Activated T-helper 17 cell treated with anti-CD3 and anti-CD28 coated beads, Interleukin-2, amount 50 U/mL, for 72 hours (primary cell): ENCODE data around the gene NUDT16L1. TPM values are rescaled to one million over a fixed set of nuclear protein-coding genes. Genes with fewer than 3 reads are reported as not detected.
"Not testable (repeated sequence)": the region's sequence is repeated elsewhere in the genome, so short reads cannot be mapped to it uniquely, and the experiment has no call there.

Experiments used
- ATAC-seq: fragments of 150-1000 bp; cut with Tn5 transposase; replicated peaks from 2 replicates; pipeline ENCODE4 v1.10.0; 2021; ENCODE audit warnings: mild to moderate bottlenecking, moderate library complexity
- H3K27ac Mint-ChIP-seq: one replicate; pipeline ENCODE4 v1.8.0; 2022; ENCODE audit warnings: mixed read lengths
- H3K27me3 Mint-ChIP-seq: one replicate; pipeline ENCODE4 v1.8.0; 2022; ENCODE audit warnings: mixed read lengths
- H3K36me3 Mint-ChIP-seq: one replicate; pipeline ENCODE4 v1.8.0; 2022; ENCODE audit warnings: low read depth, mild to moderate bottlenecking, mixed read lengths
- H3K4me1 Mint-ChIP-seq: one replicate; pipeline ENCODE4 v1.8.0; 2022; ENCODE audit warnings: mixed read lengths
- H3K4me3 Mint-ChIP-seq: one replicate; pipeline ENCODE4 v1.8.0; 2022; ENCODE audit warnings: mild to moderate bottlenecking, mixed read lengths
- H3K9me3 Mint-ChIP-seq: one replicate; pipeline ENCODE4 v1.8.0; 2022; ENCODE audit warnings: mixed read lengths
- total RNA-seq, 2 donors: library from RNA; stranded (reverse); gene quantifications; one replicate each; pipeline ENCODE4 v1.2.3, GENCODE V29; 2022

The NUDT16L1 gene
- total RNA-seq, 2 donors from 2014 or later = 16.8 to 28.7 TPM

- H3K27ac Mint-ChIP-seq = no peak overlapping the region
- peaks cover 4% of the 10 kb centered on the region for H3K4me1 Mint-ChIP-seq
- H3K36me3 Mint-ChIP-seq = peaks cover 46% of the 10 kb centered on the region
- H3K27me3 Mint-ChIP-seq = no peaks in the 10 kb centered on the region
- no peaks in the 10 kb centered on the region for H3K9me3 Mint-ChIP-seq
- no peak for ATAC-seq
- H3K4me3 Mint-ChIP-seq = no peak overlapping the region
Measured at GRCh38 chr16:4728676-4729075, 35.3 kb downstream of the NUDT16L1 start.

DNA sequence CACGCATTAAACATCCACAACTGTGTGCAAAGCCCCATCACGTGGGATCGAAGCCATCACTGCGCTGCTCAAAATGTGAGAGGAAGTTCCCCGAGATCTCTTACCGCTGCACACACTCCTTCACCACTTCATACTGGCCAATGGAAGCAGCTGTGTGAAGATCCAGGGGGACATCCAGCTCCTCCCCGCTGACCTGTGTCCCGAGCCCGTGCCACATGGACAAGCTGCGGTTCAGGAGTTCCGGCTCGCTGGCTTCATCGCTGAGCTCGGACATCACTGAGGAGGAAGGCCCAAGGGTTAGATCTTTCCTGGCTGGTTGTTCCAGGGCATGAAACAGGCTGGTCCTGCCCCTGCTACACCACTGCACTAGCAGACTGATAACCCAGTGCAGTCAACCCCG lies 36.5 kb downstream of the NUDT16L1 start:
- ATAC-seq = no peak
- Mint-ChIP-seq H3K9me3 (no peaks in the 10 kb centered on the region), H3K27ac (no peak overlapping the region), H3K27me3 (no peaks in the 10 kb centered on the region), H3K4me1 (peaks cover 4% of the 10 kb centered on the region), H3K36me3 (peaks cover 38% of the 10 kb centered on the region), H3K4me3 (no peak overlapping the region)

GRCh38 chr16:4733211-4733742 lies 39.9 kb downstream of the NUDT16L1 start:
- H3K9me3 Mint-ChIP-seq = no peaks in the 10 kb centered on the region
- H3K27me3 Mint-ChIP-seq = peaks cover 3% of the 10 kb centered on the region
- peaks cover 9% of the 10 kb centered on the region for H3K4me1 Mint-ChIP-seq
- H3K4me3 Mint-ChIP-seq = peak overlapping the region; percentile 92
- H3K27ac Mint-ChIP-seq = peak overlapping the region; percentile 89
- H3K36me3 Mint-ChIP-seq = peaks cover 23% of the 10 kb centered on the region
- no peak for ATAC-seq

- peaks cover 9% of the 10 kb centered on the region for H3K4me1 Mint-ChIP-seq
- peaks cover 3% of the 10 kb centered on the region for H3K27me3 Mint-ChIP-seq
- ATAC-seq = peak; percentile 4
- H3K4me3 Mint-ChIP-seq = peak overlapping the region; percentile 92
- H3K9me3 Mint-ChIP-seq = no peaks in the 10 kb centered on the region
- peaks cover 19% of the 10 kb centered on the region for H3K36me3 Mint-ChIP-seq
- peak overlapping the region; percentile 89 for H3K27ac Mint-ChIP-seq
Measured at GRCh38 chr16:4733747-4734062, 40.3 kb downstream of the NUDT16L1 start.

GRCh38 chr16:4734063-4734729 lies 40.8 kb downstream of the NUDT16L1 start, which contains the start of the genes ANKS3 and DNAAF8:
ANKS3 (minus strand) TSS chr16:4734271; CDS start chr16:4730149, 4,122 bp downstream.
DNAAF8 (plus strand) TSS chr16:4734537; CDS start chr16:4736515, 1,978 bp downstream.
- Mint-ChIP-seq H3K27ac (peak within 1 kb of the TSS; percentile 89), H3K9me3 (no peaks in the 10 kb centered on the region), H3K36me3 (peaks cover 14% of the 10 kb centered on the region), H3K4me3 (peak within 1 kb of the TSS; percentile 92), H3K27me3 (peaks cover 3% of the 10 kb centered on the region), H3K4me1 (peaks cover 9% of the 10 kb centered on the region)
- ATAC-seq = peak; percentile 85

GRCh38 chr16:4734730-4735535 lies 41.6 kb downstream of the NUDT16L1 start:
- Mint-ChIP-seq H3K36me3 (peaks cover 6% of the 10 kb centered on the region), H3K27ac (peak overlapping the region; percentile 89), H3K27me3 (peaks cover 3% of the 10 kb centered on the region), H3K4me1 (peaks cover 9% of the 10 kb centered on the region), H3K9me3 (no peaks in the 10 kb centered on the region), H3K4me3 (peak overlapping the region; percentile 92)
- ATAC-seq = peak; percentile 84

DNA sequence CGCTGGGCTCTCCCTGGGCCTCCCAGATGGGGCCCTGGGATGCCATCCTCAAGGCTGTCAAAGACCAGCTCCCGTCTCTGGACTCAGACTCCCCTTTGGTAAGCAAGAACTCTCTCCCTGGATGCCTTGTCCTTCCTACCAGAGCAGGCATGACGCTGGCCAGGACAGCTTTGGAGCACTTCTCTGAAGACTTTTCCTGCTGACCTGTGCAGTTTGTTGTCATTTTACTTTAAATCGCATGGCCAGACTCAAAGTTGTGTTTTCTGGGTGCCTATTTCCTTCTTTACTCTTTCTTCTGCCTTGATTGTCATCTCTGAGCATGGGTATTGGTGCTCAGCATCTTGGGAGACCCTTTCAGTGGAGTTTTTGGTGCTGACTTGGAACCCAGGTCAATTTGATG lies 43.2 kb downstream of the NUDT16L1 start:
- peaks cover 9% of the 10 kb centered on the region for H3K4me1 Mint-ChIP-seq
- no peak for ATAC-seq
- H3K9me3 Mint-ChIP-seq = no peaks in the 10 kb centered on the region

DNA sequence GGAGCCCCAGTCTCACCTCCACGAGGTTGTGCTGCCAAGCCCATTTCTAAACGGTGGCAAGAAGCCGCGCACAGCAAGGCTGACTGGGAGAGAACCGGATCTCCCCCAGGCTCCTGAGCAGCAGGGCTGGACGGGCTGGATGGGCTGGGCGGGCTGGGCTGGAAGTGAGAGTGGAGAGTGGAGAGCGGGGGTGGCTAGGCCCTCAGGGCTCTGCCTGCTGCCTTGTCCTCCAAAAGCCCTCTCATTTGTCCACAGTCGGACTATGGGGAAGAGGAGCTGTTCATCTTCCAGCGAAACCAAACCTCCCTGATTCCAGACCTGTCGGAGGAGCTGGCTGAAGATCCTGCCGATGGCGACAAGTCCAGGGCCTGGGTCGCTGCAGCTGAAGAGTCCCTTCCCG lies 44.2 kb downstream of the NUDT16L1 start:
- ATAC-seq = no peak
- peaks cover 8% of the 10 kb centered on the region for H3K4me1 Mint-ChIP-seq
- no peak overlapping the region for H3K27ac Mint-ChIP-seq
- no peaks in the 10 kb centered on the region for H3K9me3 Mint-ChIP-seq
- H3K27me3 Mint-ChIP-seq = peaks cover 3% of the 10 kb centered on the region
- H3K36me3 Mint-ChIP-seq = no peaks in the 10 kb centered on the region
- no peak overlapping the region for H3K4me3 Mint-ChIP-seq

More for the DNA sequence above, 43.2 kb downstream of the NUDT16L1 start:
- no peak overlapping the region for H3K4me3 Mint-ChIP-seq
- H3K36me3 Mint-ChIP-seq = no peaks in the 10 kb centered on the region
- H3K27ac Mint-ChIP-seq = no peak overlapping the region
- H3K27me3 Mint-ChIP-seq = peaks cover 3% of the 10 kb centered on the region

DNA sequence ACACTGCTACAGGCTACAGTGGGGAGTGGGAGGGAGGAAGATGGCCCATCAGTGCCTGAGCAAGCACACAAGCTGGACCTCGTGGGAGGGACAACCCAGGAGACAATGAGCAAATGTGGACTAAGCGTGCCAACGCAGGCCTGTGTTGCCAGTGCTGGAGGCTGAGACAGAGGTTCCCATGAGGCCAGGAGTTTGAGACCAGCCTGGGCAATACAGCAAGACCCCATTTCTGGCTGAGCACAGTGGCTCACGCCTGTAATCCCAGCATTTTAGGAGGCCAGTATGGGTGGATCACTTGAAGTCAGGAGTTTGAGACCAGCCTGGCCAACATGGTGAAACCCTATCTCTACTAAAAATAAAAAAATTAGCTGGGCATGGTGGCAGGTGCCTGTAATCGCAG lies 45.0 kb downstream of the NUDT16L1 start:
- H3K27me3 Mint-ChIP-seq, ATAC-seq, H3K4me3 Mint-ChIP-seq, H3K27ac Mint-ChIP-seq, H3K36me3 Mint-ChIP-seq, H3K9me3 Mint-ChIP-seq, H3K4me1 Mint-ChIP-seq: not testable (repeated sequence)

- ATAC-seq = no peak
- Mint-ChIP-seq H3K27me3 (no peaks in the 10 kb centered on the region), H3K4me1 (no peaks in the 10 kb centered on the region), H3K36me3 (no peaks in the 10 kb centered on the region), H3K9me3 (no peaks in the 10 kb centered on the region), H3K27ac (peak overlapping the region; percentile 63), H3K4me3 (peak overlapping the region; percentile 37)
Measured at GRCh38 chr16:4743226-4743878, 50.0 kb downstream of the NUDT16L1 start.

DNA sequence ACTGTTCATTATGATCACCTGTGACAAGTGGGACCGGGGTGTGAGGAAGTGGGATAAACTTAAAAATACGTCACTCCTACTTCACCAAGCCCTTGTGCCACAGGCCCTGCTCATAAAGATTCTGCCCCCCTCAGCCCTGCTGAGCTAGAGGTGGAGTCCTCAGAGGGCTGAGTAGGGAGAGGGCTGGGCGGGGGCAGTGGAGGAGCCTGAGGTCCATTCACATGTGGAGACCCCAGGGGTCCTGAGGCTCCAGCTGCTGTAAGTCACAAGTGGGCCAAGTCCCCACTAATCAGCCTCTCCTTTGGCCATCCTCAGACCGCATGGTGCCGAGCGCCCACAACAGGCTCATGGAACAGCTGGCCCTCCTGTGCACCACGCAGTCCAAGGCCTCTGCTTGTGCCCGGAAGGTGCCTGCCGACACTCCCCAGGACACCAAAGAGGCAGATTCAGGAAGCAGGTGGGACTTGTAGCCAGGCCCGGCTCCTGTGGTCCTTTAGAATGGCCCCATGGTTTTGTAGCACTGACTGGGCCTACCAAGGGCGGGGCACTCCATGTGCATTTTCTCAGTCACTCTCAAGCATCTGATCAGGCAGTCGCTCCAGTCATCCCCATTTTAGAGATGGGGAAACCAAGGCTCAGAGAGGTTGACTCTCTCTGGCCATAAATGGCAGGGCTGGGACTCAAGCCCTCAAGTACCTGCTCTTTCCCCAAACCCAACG lies 51.4 kb downstream of the NUDT16L1 start:
- no peak for ATAC-seq
- no peak overlapping the region for H3K4me3 Mint-ChIP-seq
- H3K36me3 Mint-ChIP-seq = no peaks in the 10 kb centered on the region
- H3K27ac Mint-ChIP-seq = no peak overlapping the region
- no peaks in the 10 kb centered on the region for H3K9me3 Mint-ChIP-seq
- no peaks in the 10 kb centered on the region for H3K4me1 Mint-ChIP-seq
- no peaks in the 10 kb centered on the region for H3K27me3 Mint-ChIP-seq

GRCh38 chr16:4745274-4745569 lies 51.9 kb downstream of the NUDT16L1 start:
- no peak overlapping the region for H3K27ac Mint-ChIP-seq
- H3K4me3 Mint-ChIP-seq = no peak overlapping the region
- H3K4me1 Mint-ChIP-seq = no peaks in the 10 kb centered on the region
- H3K27me3 Mint-ChIP-seq = no peaks in the 10 kb centered on the region
- no peak for ATAC-seq
- H3K9me3 Mint-ChIP-seq = no peaks in the 10 kb centered on the region
- no peaks in the 10 kb centered on the region for H3K36me3 Mint-ChIP-seq
